Smooth muscle cell (in vitro differentiated cells): ENCODE results near the gene MSI1. TPM values are rescaled to one million over a fixed set of nuclear protein-coding genes. Genes with fewer than 3 reads are reported as not detected.

Source experiments
- DNase-seq: peaks from one replicate; lab custom pipeline; 2025; ENCODE audit not compliant: unreplicated experiment; lab: John Stamatoyannopoulos, UW
- H2AFZ ChIP-seq: fragments of 200-600 bp; sonication (generic); 2 replicates; pipeline ENCODE4 v1.6.0; 2016; ENCODE audit warnings: antibody characterized with exemption, low read depth, mild to moderate bottlenecking
- H3F3A ChIP-seq: fragments of 200-600 bp; sonication (generic); 2 replicates; pipeline ENCODE4 v1.6.0; 2017; ENCODE audit warnings: antibody characterized with exemption, low read depth
- H3K27ac ChIP-seq: fragments of 200-600 bp; sonication (generic); 2 replicates; pipeline ENCODE4 v1.5.1; 2016; ENCODE audit warnings: low read depth, mild to moderate bottlenecking
- H3K27me3 ChIP-seq: fragments of 200-600 bp; sonication (generic); 2 replicates; pipeline ENCODE4 v1.6.1; 2016; ENCODE audit warnings: low read depth, mild to moderate bottlenecking
- H3K36me3 ChIP-seq: fragments of 200-600 bp; sonication (generic); 2 replicates; pipeline ENCODE4 v1.5.1; 2016; ENCODE audit warnings: low read depth
- H3K4me1 ChIP-seq: fragments of 200-600 bp; sonication (generic); 2 replicates; pipeline ENCODE4 v1.5.1; 2016; ENCODE audit warnings: low read depth
- H3K4me2 ChIP-seq: fragments of 200-600 bp; sonication (generic); 2 replicates; pipeline ENCODE4 v1.6.0; 2016; ENCODE audit warnings: mild to moderate bottlenecking
- H3K4me3 ChIP-seq: fragments of 200-600 bp; sonication (generic); 2 replicates; pipeline ENCODE4 v1.5.1; 2016; ENCODE audit warnings: mild to moderate bottlenecking
- H3K79me2 ChIP-seq: fragments of 200-600 bp; sonication (generic); 2 replicates; pipeline ENCODE4 v1.6.0; 2016; ENCODE audit warnings: low read depth, mild to moderate bottlenecking
- H3K9ac ChIP-seq: fragments of 200-600 bp; sonication (generic); 2 replicates; pipeline ENCODE4 v1.6.0; 2016; ENCODE audit warnings: low read depth
- H3K9me3 ChIP-seq: fragments of 200-600 bp; sonication (generic); replicated peaks from 2 replicates; pipeline ENCODE4 v1.5.1; 2016; ENCODE audit warnings: low read depth
- H4K20me1 ChIP-seq: fragments of 200-600 bp; sonication (generic); 2 replicates; pipeline ENCODE4 v1.6.0; 2016; ENCODE audit warnings: low read depth
- CTCF ChIP-seq: fragments of 200-600 bp; sonication (generic); IDR thresholded peaks from 2 replicates; pipeline ENCODE4 v1.5.1; 2017; ENCODE audit warnings: borderline replicate concordance, mild to moderate bottlenecking, antibody characterized with exemption; ENCODE audit not compliant: insufficient read depth, poor library complexity, severe bottlenecking
- WGBS: methylation state at CpG from one replicate; pipeline ENCODE4 v1.1.7; 2016; ENCODE audit warnings: low lambda C conversion rate; 5-methylcytosine and 5-hydroxymethylcytosine counted together
- polyA plus RNA-seq: library from polyadenylated mRNA; unstranded; fragments of >200 nt; fragmentation: Nextera tagmentation; extraction: Ambion mirVana; gene quantifications from 2 replicates; pipeline ENCODE4 v1.2.1, GENCODE V29; 2016
- total RNA-seq: library from RNA; depleted of rRNA; stranded (reverse); fragments of >200 nt; gene quantifications from 2 replicates; pipeline ENCODE4 v1.2.3, GENCODE V29; 2014

MSI1 gene
- total and polyA plus RNA-seq, 2 experiments from 2014 or later, result 1.3 to 6.8 TPM

- WGBS, result 2% methylated on average over 26 of the region's 26 CpGs
- Histone ChIP-seq H3K27ac (no peak overlapping the region), H3K79me2 (no peaks in the 10 kb centered on the region), H3K27me3 (peaks cover 38% of the 10 kb centered on the region), H3K9me3 (no peaks in the 10 kb centered on the region), H2AFZ (peak overlapping the region; percentile 75), H3K4me1 (peaks cover 7% of the 10 kb centered on the region), H3F3A (no peaks in the 10 kb centered on the region), H3K4me2 (peak overlapping the region; percentile 95), H3K36me3 (no peaks in the 10 kb centered on the region), H3K4me3 (peak overlapping the region; percentile 82), H4K20me1 (no peaks in the 10 kb centered on the region), H3K9ac (no peak overlapping the region)
- no peak for TF ChIP-seq CTCF
- DNase-seq, result no peak
These were observed 809 bp upstream of the MSI1 start for GRCh38 chr12:120369603-120370342.

- DNase-seq, result no peak
- Histone ChIP-seq H3K79me2 (no peaks in the 10 kb centered on the region), H3K36me3 (no peaks in the 10 kb centered on the region), H2AFZ (peak overlapping the region; percentile 72), H3F3A (no peaks in the 10 kb centered on the region), H3K27me3 (peaks cover 38% of the 10 kb centered on the region), H3K9ac (peak overlapping the region; percentile 51), H3K4me2 (peak overlapping the region; percentile 98), H4K20me1 (no peaks in the 10 kb centered on the region), H3K27ac (no peak overlapping the region), H3K4me3 (peak overlapping the region; percentile 82), H3K4me1 (peaks cover 18% of the 10 kb centered on the region), H3K9me3 (no peaks in the 10 kb centered on the region)
- WGBS, result 1% methylated on average over 34 of the region's 86 CpGs
- no peak for TF ChIP-seq CTCF
These were observed 808 bp downstream of the MSI1 start for GRCh38 chr12:120367924-120368788.

GRCh38 chr12:120367233-120367923 lies 1.6 kb downstream of the MSI1 start:
- Histone ChIP-seq H3K27ac (no peak overlapping the region), H3F3A (no peaks in the 10 kb centered on the region), H3K36me3 (no peaks in the 10 kb centered on the region), H3K79me2 (no peaks in the 10 kb centered on the region), H3K27me3 (peaks cover 31% of the 10 kb centered on the region), H3K4me2 (peak overlapping the region; percentile 98), H3K4me1 (peaks cover 23% of the 10 kb centered on the region), H2AFZ (peak overlapping the region; percentile 71), H3K9ac (no peak overlapping the region), H3K4me3 (peak overlapping the region; percentile 82), H3K9me3 (no peaks in the 10 kb centered on the region), H4K20me1 (no peaks in the 10 kb centered on the region)
- DNase-seq, result no peak
- TF ChIP-seq CTCF, result peak; percentile 47
- WGBS, result 20% methylated on average over 10 of the region's 10 CpGs
